KBM-7 (cell line): ENCODE results near the gene CBX5.
A peak's percentile ranks its signal among the peaks of the same experiment; 100 is the strongest.
"Not testable (repeated sequence)": the region's sequence is repeated elsewhere in the genome, so short reads cannot be mapped to it uniquely, and the experiment has no call there.

Experiments
- DNase-seq: peaks from one replicate; pipeline ENCODE4 v3.0.0-alpha.2; 2015
- in situ Hi-C: fragments of 300-500 bp; cut with MboI; formaldehyde crosslinking; loops from 2 replicates; pipeline ENCODE4 v1.14.3; 2020; ENCODE audit warnings: low sequenced_read_pairs, low pct_unique_long_range_greater_than_20kb, mixed read lengths

Gene CBX5

DNA sequence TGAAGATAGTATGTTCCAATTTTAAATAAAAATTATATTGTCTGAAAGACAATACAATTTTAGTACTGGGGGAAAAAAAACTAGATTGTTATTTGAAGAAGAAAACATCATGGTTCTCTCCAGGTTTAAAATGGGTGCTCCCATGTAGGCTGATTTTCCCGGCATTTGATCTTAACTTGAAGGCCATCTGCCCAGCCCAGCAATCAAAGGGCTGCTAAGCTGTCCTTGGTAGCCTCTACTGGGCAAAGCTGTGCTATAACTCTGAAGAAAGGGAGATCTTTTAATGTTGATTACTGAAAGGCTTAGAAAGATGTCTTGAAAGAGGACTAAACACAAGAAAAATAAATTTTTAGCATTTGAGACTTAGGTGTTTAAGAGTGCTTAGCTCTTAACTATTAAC lies 41.4 kb downstream of the CBX5 start:
- in situ Hi-C loops = no loop called here

DNA sequence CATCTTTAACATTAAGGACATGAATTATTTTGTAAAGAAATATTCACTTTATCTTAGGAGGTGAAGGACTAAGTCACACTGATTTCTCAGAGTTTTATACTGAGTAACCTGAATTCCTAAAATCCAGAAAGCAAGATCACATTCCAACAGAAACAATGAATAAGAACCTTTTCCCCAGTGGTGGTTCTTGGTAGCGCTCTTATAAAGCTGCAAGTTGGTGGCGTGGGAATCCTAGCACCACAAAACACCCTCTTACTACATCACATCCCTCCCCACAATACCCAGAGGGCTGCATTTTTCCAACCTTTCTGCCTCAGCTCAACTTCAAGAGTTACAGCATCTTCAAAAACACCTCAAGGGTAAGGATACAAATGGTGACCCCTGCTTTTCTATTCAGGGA lies 47.1 kb downstream of the CBX5 start:
- in situ Hi-C loops = no loop called here
- no peak for DNase-seq

More for the DNA sequence above, 41.4 kb downstream of the CBX5 start:
- DNase-seq = no peak

DNA sequence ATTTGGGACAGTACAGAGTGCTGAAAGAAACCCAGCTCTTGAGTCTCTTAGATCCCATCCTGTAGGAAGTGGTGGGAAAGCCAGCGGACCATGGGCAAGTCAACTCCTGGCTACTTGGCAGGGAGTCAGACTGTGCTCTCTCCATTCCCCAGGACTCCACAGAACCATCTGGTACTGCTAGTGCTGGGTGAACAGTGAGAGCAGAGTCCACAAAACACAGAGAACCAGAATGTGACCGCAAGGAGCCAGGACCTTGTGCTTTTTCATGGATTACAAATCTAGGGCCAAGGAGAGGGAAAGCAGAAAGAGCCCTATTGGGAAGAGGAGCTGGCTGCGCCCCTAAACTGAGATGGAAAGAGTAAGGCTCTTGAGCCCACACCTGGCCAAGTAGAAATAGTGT lies 48.7 kb downstream of the CBX5 start:
- DNase-seq, in situ Hi-C loops: not testable (repeated sequence)

DNA sequence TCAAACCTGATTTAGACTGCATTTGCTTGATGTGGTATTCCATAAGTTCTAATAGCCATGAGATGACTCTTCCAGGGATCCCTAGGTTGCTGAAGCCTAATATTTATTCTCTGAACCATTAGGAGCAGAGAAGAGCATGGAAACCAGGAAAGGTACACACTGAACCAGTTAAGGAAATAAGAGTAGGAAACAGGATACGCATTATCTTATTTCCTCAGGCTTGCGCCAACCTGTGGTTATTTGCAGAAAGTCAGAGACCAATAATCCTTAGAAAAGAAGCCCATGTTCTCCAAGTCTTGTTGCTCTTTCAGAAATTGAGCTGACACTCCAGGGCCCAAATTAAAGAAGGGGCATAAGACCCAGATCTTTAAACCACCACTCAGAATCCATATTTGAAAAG lies 49.4 kb downstream of the CBX5 start:
- in situ Hi-C loops = no loop called here
- no peak for DNase-seq

DNA sequence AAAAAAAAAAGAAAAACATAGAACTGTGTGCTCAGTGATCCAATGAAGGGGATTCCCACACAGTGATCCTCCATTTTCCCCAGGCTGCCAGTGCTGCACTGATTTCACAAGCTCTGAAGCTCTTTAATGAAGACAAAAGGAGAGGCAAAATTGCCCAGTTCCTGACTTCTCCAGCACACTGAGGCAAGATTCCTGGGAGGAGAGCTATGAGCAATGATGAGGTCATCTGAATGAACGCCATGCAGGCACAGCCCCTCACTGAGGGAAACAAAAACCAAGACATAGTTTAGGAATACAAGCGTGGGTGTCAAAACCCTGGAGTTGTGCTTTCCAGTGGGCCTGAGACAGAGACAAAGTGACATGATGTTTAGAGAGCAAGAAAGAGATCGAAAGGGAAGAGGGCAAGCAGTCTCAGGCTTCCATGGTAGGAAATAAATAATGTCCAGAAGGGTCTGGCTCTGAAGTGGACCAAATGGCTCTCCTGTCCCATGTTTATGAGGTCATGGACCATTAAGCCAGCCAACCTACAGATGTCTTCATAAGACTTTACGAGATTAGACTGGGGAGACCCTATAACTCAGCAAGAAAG lies 50.2 kb downstream of the CBX5 start:
- DNase-seq = no peak
- in situ Hi-C loops = no loop called here

DNA sequence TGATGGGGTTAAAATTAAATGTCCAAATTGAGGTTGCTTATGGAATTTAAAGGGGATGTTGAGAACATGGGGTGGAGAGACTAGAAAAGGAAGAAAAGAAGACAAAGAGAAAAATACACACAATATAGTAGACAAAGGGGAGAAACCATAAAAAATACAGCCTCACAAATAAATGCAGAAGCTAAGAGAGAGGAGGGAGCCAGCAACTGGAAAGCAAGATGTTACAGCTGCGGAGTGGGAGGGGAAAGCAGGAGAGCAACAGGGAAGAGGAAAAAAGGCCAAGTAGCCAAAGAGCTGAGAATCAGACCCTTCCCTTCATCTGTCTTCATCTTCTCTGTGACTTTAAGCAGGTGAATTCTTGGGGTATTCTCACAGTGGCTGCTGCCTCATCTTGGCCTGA lies 51.5 kb downstream of the CBX5 start:
- in situ Hi-C loops = no loop called here
- DNase-seq = peak; percentile 17

DNA sequence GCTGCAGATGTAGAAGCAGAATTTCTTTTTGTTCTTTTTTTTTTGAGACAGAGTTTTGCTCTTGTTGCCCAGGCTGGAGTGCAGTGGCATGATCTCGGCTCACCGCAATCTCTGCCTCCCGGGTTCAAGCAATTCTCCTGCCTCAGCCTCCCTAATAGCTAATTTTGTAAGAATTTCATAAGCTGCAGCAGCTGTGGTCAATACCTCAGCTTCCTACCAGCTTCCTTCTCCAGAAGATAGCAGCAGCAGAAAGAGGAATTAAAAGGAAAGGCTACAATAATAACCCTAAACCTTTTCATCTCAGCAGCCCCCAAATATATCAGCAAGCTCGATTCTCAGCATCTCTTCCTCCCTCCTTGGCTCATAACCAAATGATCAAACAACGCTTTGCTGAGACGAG lies 52.0 kb downstream of the CBX5 start:
- peak; percentile 66 for DNase-seq
- in situ Hi-C loops = not testable (repeated sequence)

DNA sequence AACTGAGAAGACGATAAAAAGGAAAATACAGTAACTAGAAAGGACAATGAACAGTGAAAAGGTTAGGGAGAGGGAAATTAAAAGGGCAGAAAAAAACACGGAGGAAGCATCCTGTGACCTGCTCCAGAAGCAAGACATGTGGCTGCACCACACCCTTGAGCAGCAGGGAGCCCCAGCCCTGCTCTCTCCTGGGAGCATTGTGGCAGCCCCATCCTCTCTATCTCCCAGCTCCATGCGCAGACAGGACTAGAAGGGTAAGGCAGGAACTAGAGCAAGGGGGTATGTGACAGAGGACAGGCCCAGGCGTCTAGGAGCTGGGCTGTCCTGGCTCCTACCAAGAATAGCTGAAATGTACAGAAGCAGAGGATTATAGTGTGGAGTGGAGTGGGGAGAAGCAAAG lies 52.5 kb downstream of the CBX5 start:
- in situ Hi-C loops = no loop called here
- DNase-seq = no peak

DNA sequence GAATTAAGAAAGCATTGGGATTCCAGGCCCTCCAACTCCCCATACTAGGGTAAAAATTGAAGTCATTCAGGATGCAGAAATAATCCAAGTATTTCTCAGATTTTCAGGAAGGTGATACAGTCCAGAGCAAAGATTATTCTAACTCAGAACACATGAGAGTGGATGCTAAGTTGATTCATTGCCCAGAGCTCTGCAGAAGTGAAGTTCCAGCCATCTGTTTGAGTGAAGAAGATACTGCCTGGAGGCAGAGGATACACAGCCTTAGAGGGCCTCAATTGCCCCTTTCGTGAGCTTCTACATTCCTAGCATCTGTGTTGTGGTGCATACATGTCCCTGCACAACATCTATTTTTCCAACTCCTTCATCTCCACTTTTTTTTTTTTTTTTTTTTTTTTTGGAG lies 54.3 kb downstream of the CBX5 start:
- in situ Hi-C loops = no loop called here

DNA sequence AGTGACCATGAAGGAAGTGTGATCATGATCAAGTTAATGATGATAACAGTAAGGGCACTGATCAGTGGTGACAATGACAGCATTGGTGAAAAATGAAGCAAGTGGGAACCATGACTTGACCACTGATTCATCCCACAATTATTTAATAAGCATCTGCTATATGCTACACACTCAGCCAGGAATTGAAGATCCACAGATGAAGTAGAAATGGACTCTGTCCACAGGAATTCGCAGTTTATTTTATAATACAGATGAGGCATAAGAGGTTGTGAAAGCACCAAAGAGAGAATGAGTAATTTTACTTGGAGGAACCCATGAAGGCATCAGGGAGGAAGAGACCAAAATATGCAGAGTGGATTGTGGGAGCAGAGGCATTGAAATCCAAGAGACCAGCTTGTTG lies 57.3 kb downstream of the CBX5 start:
- in situ Hi-C loops = no loop called here
- no peak for DNase-seq

More for the DNA sequence above, 54.3 kb downstream of the CBX5 start:
- DNase-seq = no peak

DNA sequence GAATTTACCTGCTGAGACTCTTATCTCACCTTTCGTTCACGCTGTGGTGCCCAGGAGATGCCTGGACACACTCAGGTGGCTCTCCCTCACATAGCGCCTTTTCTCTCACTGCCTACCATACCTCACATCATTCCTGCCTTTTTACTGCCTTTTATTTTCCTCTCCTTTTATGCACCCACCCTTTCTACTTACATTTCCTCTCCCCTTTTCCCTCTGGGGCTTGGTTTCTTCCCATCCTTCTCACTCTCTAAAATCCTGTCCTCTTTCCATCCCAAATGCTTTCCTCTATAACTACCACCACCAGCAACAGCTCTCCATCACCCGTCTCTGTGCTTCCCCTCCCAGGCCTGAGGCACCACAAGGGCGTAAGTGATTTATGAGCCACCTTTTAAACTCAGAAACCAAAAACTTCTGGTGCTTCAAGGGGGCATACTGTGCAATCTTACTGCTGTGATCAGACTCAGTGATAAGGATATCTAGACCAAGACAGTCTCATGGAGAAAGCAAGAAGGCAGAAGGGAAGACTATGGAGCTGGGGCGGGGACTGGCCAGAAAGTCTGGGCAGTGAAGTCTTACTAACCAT lies 58.4 kb downstream of the CBX5 start:
- in situ Hi-C loops = no loop called here
- no peak for DNase-seq

DNA sequence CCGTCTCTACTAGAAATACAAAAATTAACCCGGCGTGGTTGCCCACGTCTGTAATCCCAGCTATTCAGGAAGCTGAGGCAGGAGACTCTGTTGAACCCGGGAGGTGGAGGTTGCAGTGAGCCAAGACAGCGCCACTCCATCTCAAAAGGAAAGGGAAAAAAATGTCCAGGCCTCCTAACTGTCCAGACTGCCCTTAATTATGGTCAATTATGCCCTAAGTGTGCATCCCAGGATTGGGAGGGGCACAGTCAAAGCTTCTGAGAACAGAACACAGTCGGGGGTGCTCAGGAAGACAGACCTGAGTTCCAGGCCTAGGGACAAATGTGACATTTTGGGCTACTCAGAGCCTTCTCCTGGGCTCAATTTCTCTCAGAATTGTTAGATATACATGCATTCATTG lies 59.4 kb downstream of the CBX5 start:
- no peak for DNase-seq
- in situ Hi-C loops = no loop called here

DNA sequence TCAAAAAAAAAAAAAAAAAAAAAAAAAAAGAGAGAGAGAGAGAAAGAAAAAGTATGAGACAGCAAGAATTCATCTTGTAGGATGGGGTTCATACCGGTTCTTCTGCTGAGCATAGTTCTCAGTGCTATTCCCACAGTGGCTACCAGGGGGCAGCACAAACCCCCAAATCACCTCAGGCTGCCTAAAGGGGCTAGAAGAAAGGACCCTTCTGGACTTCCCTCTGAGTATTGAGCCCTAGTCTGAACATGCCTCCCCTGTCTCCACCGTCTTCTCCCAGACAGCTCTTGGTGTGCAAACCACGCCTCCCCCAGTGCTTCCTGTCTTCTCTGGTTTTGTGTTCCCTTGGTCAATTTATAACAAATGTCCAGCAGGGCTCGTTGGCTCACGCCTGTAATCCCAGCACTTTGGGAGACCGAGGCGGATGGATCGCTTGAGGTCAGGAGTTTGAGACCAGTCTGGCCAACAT lies 59.8 kb downstream of the CBX5 start:
- DNase-seq = peak; percentile 93
- in situ Hi-C loops = no loop called here

DNA sequence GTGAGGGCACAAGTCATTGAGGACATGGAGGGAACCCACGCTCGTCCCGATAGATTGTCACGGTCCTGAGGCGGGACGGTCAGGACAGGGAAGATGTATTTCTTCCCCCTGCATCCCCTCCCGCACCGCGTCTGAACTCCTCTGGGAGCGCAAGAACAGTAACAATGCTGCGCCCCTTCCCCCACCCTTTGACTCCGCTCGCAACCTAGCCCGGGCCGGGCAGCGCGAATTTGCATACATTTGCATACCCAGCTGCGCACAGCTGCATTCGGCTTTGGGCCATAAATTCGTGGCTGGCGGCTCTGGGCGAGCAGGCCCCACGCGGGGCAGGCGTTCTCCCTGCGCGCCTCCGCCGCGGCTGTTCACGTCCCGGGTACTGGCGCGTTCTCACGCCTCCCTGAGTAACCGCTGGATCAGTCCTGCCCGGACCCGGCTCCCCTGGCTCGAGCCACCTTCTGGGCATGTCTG lies 62.1 kb downstream of the CBX5 start:
- DNase-seq = no peak
- in situ Hi-C loops = no loop called here

DNA sequence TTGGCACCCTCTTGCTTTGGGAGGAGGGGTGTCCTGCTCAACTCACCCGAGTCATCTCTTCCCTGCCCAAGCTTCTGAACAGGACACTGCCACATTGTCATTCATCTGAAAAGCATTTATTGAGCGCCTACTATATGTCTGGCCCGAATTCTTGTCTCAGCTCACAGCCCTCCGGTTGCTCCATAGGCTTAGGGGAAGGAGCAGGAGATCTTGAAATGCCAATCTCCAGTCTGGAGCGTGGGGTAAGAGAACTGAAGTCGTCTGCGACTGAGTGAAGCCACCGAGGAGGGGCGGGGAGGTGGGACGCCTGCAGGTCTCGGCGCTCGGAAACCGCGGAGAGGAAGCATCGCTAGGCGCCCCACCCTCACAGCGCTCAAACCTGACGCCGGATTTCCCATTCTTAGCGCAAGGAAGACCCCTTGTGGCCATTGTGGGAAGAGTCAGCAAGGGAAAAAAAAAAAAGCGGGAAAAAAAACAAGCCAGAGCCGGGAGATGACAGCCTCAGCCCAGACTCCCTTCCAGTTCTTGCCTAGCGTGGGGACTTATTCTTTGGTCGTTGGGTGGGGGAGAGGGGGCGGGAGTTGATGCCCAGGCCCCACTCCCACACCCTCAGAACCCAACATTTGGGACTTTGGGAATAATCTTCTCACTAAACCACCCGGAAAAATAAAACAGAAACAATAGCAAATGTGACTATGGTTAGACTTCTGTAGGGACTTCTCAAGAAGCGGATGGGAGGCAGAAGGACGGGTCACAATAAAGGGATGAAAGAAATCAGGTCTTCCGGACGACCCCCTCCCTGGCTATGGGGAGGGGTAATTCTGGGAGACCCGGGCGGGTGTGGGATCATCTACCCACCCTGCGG lies 62.9 kb downstream of the CBX5 start:
- peak; percentile 98 for DNase-seq
- in situ Hi-C loops = no loop called here

DNA sequence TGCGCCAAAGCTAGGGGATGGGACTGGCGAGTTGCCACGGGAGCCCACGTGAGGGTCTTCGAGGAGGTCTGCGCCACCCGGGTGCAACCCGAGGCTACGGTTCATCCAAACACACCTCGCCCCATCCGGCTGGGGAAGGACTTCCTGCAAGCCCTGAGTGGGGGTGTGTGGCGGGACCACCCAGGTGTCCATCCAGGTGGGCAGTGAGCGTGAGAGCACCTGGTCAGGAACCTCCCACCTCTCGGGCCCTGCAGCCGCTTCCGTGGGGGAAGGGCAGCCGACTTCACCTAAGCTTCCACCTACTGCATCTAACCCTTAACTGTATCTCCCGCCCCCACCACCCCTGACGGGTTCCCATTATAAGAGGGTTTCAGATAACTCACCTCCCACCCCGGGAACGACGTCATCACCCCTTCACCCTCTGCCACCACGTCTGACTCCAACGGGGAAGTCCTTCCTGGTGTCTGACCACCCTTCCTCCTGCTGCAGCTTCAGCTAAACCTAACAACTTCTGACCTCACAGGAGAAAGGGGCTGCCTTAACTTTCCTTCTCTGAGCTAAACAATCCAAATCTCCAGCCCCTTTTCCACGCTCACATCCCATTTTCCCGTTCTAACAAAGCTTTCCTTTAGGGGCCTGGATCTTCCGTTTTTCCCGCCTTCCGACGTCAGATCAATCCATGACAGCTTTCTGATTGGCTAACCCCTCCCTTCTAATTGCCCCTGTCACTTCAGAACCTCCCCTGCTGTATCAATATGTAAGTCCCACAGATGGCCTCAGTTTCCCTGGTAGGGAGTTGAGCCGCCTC lies 63.7 kb downstream of the CBX5 start:
- DNase-seq = no peak

DNA sequence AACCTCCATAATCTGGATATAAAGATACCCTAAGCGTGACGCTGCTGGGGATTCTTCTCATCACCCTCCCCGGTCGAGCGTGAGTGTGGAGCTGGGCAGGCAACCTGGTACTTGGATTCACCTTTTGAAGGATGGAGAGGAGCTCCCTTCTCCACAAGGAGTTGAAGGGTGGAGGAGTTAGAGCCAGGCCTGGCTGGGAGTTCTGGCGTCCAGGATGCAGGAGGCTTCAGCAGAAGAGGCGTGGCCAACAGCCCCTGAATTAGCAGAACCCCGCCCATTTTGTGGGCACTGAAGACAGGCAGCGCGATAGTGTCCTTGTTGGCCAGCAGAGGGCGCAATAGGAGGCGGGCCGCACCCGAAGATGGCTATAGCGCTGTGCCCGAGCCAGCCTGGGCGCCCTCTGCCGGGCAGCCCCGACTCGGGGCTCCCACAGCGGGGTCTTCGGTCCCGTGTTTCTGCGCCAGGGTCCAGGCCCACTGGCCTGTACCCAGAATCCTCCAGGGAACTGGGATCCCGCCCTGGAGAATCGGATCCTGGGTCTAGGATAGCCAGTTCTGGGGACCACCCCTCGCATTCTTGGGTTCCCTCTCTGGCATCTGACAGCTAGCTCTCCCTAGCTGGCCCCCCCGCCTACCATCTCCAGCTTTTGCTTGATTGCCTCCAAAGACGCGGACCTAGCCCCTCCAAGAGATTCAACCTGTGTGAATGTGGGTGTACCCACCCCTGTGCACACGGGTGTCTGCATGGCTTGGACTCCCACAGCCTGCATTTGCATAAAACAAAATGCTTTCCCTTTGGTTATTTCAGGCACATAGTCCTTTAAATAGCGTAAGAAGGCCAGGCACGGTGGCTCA lies 65.1 kb downstream of the CBX5 start:
- DNase-seq = peak; percentile 95
- in situ Hi-C loops = no loop called here

More for the DNA sequence above, 63.7 kb downstream of the CBX5 start:
- in situ Hi-C loops = no loop called here

DNA sequence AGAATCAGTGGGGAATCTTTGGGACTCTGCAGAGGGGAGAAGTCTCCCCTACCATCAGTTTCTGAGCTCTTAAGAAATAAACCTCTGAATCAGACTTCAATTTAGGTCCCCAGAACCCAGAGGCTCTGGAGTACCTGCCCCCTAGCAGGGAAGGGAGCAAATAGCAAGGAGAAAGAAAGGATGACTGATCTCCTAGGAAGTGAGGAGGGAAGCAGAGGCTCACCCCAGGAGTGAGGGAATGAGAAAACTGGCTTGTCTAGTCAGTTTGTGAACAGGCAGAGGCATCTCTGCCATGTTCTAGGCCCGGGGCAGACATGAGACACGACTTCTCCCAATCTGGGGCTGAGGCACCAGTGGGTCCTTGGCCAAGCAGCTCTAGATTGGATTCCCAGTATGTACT lies 66.8 kb downstream of the CBX5 start:
- in situ Hi-C loops = no loop called here
- DNase-seq = no peak

DNA sequence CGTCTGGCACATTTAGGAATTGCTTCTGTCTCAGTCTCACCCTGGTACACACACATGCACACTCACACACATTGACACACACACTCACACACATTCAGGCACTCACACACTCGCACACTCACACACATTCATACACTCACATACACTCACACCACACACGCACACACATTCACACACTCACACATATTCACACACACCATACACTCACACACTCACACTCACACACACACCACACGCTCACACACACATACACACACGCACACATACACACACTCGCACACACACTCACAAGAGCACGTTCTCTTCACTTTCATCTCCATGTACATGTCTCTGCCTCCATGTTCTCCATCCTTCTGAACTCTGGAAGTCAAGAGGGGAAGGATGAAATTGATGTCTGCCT lies 68.0 kb downstream of the CBX5 start:
- in situ Hi-C loops = no loop called here
- DNase-seq = no peak
